ENCODE results near the gene UBE2L3. TPM values are rescaled to one million over a fixed set of nuclear protein-coding genes. Genes with fewer than 3 reads are reported as not detected.
"Not testable (repeated sequence)": the region's sequence is repeated elsewhere in the genome, so short reads cannot be mapped to it uniquely, and the experiment has no call there.

Gene UBE2L3
- total RNA-seq, 1 experiment from 2014 or later: 84.0 TPM

GRCh38 chr22:21636629-21637218, 69.2 kb downstream of the UBE2L3 start:
- H3K27me3 ChIP-seq (ENCODE audit: control insufficient read depth, insufficient read depth, low read length): peaks cover 6% of the 10 kb centered on the region
- no peak overlapping the region for H3K4me3 ChIP-seq (ENCODE audit: insufficient read depth, low read depth, low read length)
- peak; percentile 39 for DNase-seq
- no peaks in the 10 kb centered on the region for H3K36me3 ChIP-seq (replicated peaks; ENCODE audit: control insufficient read depth, insufficient read depth, low read length)

- not testable (repeated sequence) for H3K4me3 ChIP-seq (ENCODE audit: insufficient read depth, low read depth, low read length); H3K27me3 ChIP-seq (ENCODE audit: control insufficient read depth, insufficient read depth, low read length); DNase-seq; H3K36me3 ChIP-seq (replicated peaks; ENCODE audit: control insufficient read depth, insufficient read depth, low read length)
These were observed 69.9 kb downstream of the UBE2L3 start for GRCh38 chr22:21637450-21637849.

GRCh38 chr22:21639359-21639758, 71.8 kb downstream of the UBE2L3 start:
- peaks cover 9% of the 10 kb centered on the region for H3K27me3 ChIP-seq (ENCODE audit: control insufficient read depth, insufficient read depth, low read length)
- no peak overlapping the region for H3K4me3 ChIP-seq (ENCODE audit: insufficient read depth, low read depth, low read length)
- H3K36me3 ChIP-seq (replicated peaks; ENCODE audit: control insufficient read depth, insufficient read depth, low read length): peaks cover 4% of the 10 kb centered on the region
- peak; percentile 32 for DNase-seq

- Histone ChIP-seq H3K36me3 (replicated peaks; ENCODE audit: control insufficient read depth, insufficient read depth, low read length) (peaks cover 4% of the 10 kb centered on the region), H3K27me3 (ENCODE audit: control insufficient read depth, insufficient read depth, low read length) (peaks cover 9% of the 10 kb centered on the region), H3K4me3 (ENCODE audit: insufficient read depth, low read depth, low read length) (no peak overlapping the region)
- no peak for DNase-seq
These were observed 73.3 kb downstream of the UBE2L3 start for GRCh38 chr22:21640810-21641209.

- Histone ChIP-seq H3K36me3 (replicated peaks; ENCODE audit: control insufficient read depth, insufficient read depth, low read length) (peaks cover 4% of the 10 kb centered on the region), H3K27me3 (ENCODE audit: control insufficient read depth, insufficient read depth, low read length) (peaks cover 9% of the 10 kb centered on the region), H3K4me3 (ENCODE audit: insufficient read depth, low read depth, low read length) (peak overlapping the region; percentile 59)
- DNase-seq: peak; percentile 76
These were observed 73.9 kb downstream of the UBE2L3 start for GRCh38 chr22:21641417-21641788.

GRCh38 chr22:21641789-21642583, 74.5 kb downstream of the UBE2L3 start, which contains the start of gene SDF2L1:
Gene SDF2L1, plus strand, starts transcription at chr22:21642302. Its CDS starts 35 bp downstream, at chr22:21642337.
- Histone ChIP-seq H3K4me3 (ENCODE audit: insufficient read depth, low read depth, low read length) (peak within 1 kb of the TSS; percentile 83), H3K36me3 (replicated peaks; ENCODE audit: control insufficient read depth, insufficient read depth, low read length) (peaks cover 4% of the 10 kb centered on the region), H3K27me3 (ENCODE audit: control insufficient read depth, insufficient read depth, low read length) (peaks cover 9% of the 10 kb centered on the region; the same call in 1 of the 2 replicates)
- DNase-seq: peak; percentile 99

GRCh38 chr22:21642584-21643448, 75.3 kb downstream of the UBE2L3 start:
- peak; percentile 90 for DNase-seq
- peak overlapping the region; percentile 83 for H3K4me3 ChIP-seq (ENCODE audit: insufficient read depth, low read depth, low read length)
- H3K27me3 ChIP-seq (ENCODE audit: control insufficient read depth, insufficient read depth, low read length): peaks cover 9% of the 10 kb centered on the region; the same call in 1 of the 2 replicates
- H3K36me3 ChIP-seq (replicated peaks; ENCODE audit: control insufficient read depth, insufficient read depth, low read length): peaks cover 4% of the 10 kb centered on the region

GRCh38 chr22:21643533-21644357, 76.2 kb downstream of the UBE2L3 start:
- DNase-seq: no peak
- Histone ChIP-seq H3K4me3 (ENCODE audit: insufficient read depth, low read depth, low read length) (no peak overlapping the region), H3K36me3 (replicated peaks; ENCODE audit: control insufficient read depth, insufficient read depth, low read length) (peaks cover 4% of the 10 kb centered on the region), H3K27me3 (ENCODE audit: control insufficient read depth, insufficient read depth, low read length) (peaks cover 9% of the 10 kb centered on the region; the same call in 1 of the 2 replicates)

GRCh38 chr22:21645513-21645912, 78.0 kb downstream of the UBE2L3 start:
- not testable (repeated sequence) for DNase-seq; H3K36me3 ChIP-seq (replicated peaks; ENCODE audit: control insufficient read depth, insufficient read depth, low read length); H3K27me3 ChIP-seq (ENCODE audit: control insufficient read depth, insufficient read depth, low read length); H3K4me3 ChIP-seq (ENCODE audit: insufficient read depth, low read depth, low read length)

- peak; percentile 88 for DNase-seq
- Histone ChIP-seq H3K36me3 (replicated peaks; ENCODE audit: control insufficient read depth, insufficient read depth, low read length) (peaks cover 4% of the 10 kb centered on the region), H3K4me3 (ENCODE audit: insufficient read depth, low read depth, low read length) (no peak overlapping the region), H3K27me3 (ENCODE audit: control insufficient read depth, insufficient read depth, low read length) (peaks cover 6% of the 10 kb centered on the region; the same call in 1 of the 2 replicates)
These were observed 79.4 kb downstream of the UBE2L3 start for GRCh38 chr22:21646608-21647590.

- Histone ChIP-seq H3K27me3 (ENCODE audit: control insufficient read depth, insufficient read depth, low read length) (no peaks in the 10 kb centered on the region), H3K4me3 (ENCODE audit: insufficient read depth, low read depth, low read length) (no peak overlapping the region), H3K36me3 (replicated peaks; ENCODE audit: control insufficient read depth, insufficient read depth, low read length) (peaks cover 8% of the 10 kb centered on the region)
- DNase-seq: no peak
These were observed 82.8 kb downstream of the UBE2L3 start for GRCh38 chr22:21650280-21650679.

GRCh38 chr22:21650823-21651520, 83.5 kb downstream of the UBE2L3 start:
- DNase-seq: no peak
- H3K27me3 ChIP-seq (ENCODE audit: control insufficient read depth, insufficient read depth, low read length): no peaks in the 10 kb centered on the region
- H3K4me3 ChIP-seq (ENCODE audit: insufficient read depth, low read depth, low read length): peak overlapping the region; percentile 83
- H3K36me3 ChIP-seq (replicated peaks; ENCODE audit: control insufficient read depth, insufficient read depth, low read length): peaks cover 8% of the 10 kb centered on the region
